Neural cell (in vitro differentiated cells): Measurements from ENCODE around the gene ANKRD39. TPM values are rescaled to one million over a fixed set of nuclear protein-coding genes. Genes with fewer than 3 reads are reported as not detected.
"Not testable (repeated sequence)": the region's sequence is repeated elsewhere in the genome, so short reads cannot be mapped to it uniquely, and the experiment has no call there.

ENCODE experiments used
- H2AFZ ChIP-seq: fragments of 200-600, 300-800 bp; sonication (generic), shearing (Covaris generic); 2 replicates; pipeline ENCODE4 v1.6.0; 2014; ENCODE audit warnings: low read depth, mild to moderate bottlenecking, antibody characterized with exemption, low read length, moderate library complexity
- H3F3A ChIP-seq: fragments of 200-600 bp; shearing (Covaris generic); 2 replicates; pipeline ENCODE4 v1.6.1; 2016; ENCODE audit warnings: mild to moderate bottlenecking, moderate library complexity, mixed read lengths, antibody characterized with exemption, low read length; ENCODE audit not compliant: insufficient read depth, poor library complexity, severe bottlenecking
- H3K27ac ChIP-seq: fragments of 200-600, 300-800 bp; sonication (generic), shearing (Covaris generic); 2 replicates; pipeline ENCODE4 v1.5.1; 2014; ENCODE audit warnings: mild to moderate bottlenecking, low read length, moderate library complexity
- H3K27me3 ChIP-seq: fragments of 300-800, 200-600 bp; sonication (generic), shearing (Covaris generic); 2 replicates; pipeline ENCODE4 v1.6.0; 2014; ENCODE audit warnings: mild to moderate bottlenecking, low read depth, low read length, moderate library complexity; ENCODE audit not compliant: insufficient read depth
- H3K36me3 ChIP-seq: fragments of 300-800, 200-600 bp; sonication (generic), shearing (Covaris generic); 2 replicates; pipeline ENCODE4 v1.5.1; 2014; ENCODE audit warnings: mild to moderate bottlenecking, antibody characterized with exemption, low read length, moderate library complexity; ENCODE audit not compliant: insufficient read depth
- H3K4me2 ChIP-seq: fragments of 300-800, 200-600 bp; sonication (generic), shearing (Covaris generic); 2 replicates; pipeline ENCODE4 v1.6.0; 2014; ENCODE audit warnings: mild to moderate bottlenecking, low read length
- H3K4me3 ChIP-seq: fragments of 300-800, 200-600 bp; sonication (generic), shearing (Covaris generic); 2 replicates; pipeline ENCODE4 v1.5.1; 2014; ENCODE audit warnings: mild to moderate bottlenecking, low read length, moderate library complexity
- H3K79me2 ChIP-seq: fragments of 200-600 bp; shearing (Covaris generic); replicated peaks from 2 replicates; pipeline ENCODE4 v1.6.0; 2014; ENCODE audit warnings: mild to moderate bottlenecking, low read length, moderate library complexity; ENCODE audit not compliant: insufficient read depth
- H3K9ac ChIP-seq: fragments of 300-800, 200-600 bp; sonication (generic), shearing (Covaris generic); 2 replicates; pipeline ENCODE4 v1.6.1; 2016; ENCODE audit warnings: mild to moderate bottlenecking, low read length, mixed read lengths
- H3K9me2 ChIP-seq: fragments of 200-600 bp; shearing (Covaris generic); 2 replicates; pipeline ENCODE4 v1.6.1; 2016; ENCODE audit warnings: mild to moderate bottlenecking, low read length, mixed read lengths; ENCODE audit not compliant: insufficient read depth
- H3K9me3 ChIP-seq: fragments of 200-600, 300-800 bp; sonication (generic), shearing (Covaris generic); 2 replicates; pipeline ENCODE4 v1.6.1; 2016; ENCODE audit warnings: mild to moderate bottlenecking, mixed run types, low read length, moderate library complexity, mixed read lengths
- H4K20me1 ChIP-seq: fragments of 200-600 bp; shearing (Covaris generic); 2 replicates; pipeline ENCODE4 v1.6.1; 2016; ENCODE audit warnings: mild to moderate bottlenecking, mixed run types; ENCODE audit not compliant: insufficient read depth
- EP300 ChIP-seq: fragments of 450-650 bp; conservative IDR thresholded peaks from 2 replicates; pipeline ENCODE4 v1.6.1; 2014; ENCODE audit warnings: antibody characterized with exemption, mild to moderate bottlenecking, moderate library complexity; ENCODE audit not compliant: poor library complexity, severe bottlenecking
- EZH2 ChIP-seq: fragments of 200-600, 300-800 bp; shearing (Covaris generic), sonication (generic); IDR thresholded peaks from 2 replicates; pipeline ENCODE4 v1.6.1; 2014; ENCODE audit warnings: antibody characterized with exemption, low read length, borderline replicate concordance, mild to moderate bottlenecking; ENCODE audit not compliant: insufficient read depth, poor library complexity, severe bottlenecking
- MXI1 ChIP-seq: fragments of 450-650 bp; conservative IDR thresholded peaks from 2 replicates; pipeline ENCODE4 v1.6.1; 2014; ENCODE audit warnings: antibody characterized with exemption, mild to moderate bottlenecking; ENCODE audit not compliant: poor library complexity, severe bottlenecking
- POLR2AphosphoS5 ChIP-seq: IDR thresholded peaks from 2 replicates; pipeline ENCODE4 v1.6.1; 2012
- RAD21 ChIP-seq: fragments of 450-650 bp; conservative IDR thresholded peaks from 2 replicates; pipeline ENCODE4 v1.6.1; 2014; ENCODE audit warnings: antibody characterized with exemption, mild to moderate bottlenecking, moderate library complexity
- SMC3 ChIP-seq: fragments of 450-650 bp; conservative IDR thresholded peaks from 2 replicates; pipeline ENCODE4 v1.6.1; 2014; ENCODE audit warnings: antibody characterized with exemption, mild to moderate bottlenecking, moderate library complexity; ENCODE audit not compliant: poor library complexity
- TAF1 ChIP-seq: IDR thresholded peaks from 2 replicates; pipeline ENCODE4 v1.6.1; 2012; ENCODE audit warnings: low read depth
- polyA plus RNA-seq: library from polyadenylated mRNA; depleted of rRNA; stranded (reverse); fragments of >200 nt; gene quantifications from 2 replicates; pipeline ENCODE4 v1.2.3, GENCODE V29; 2014
- TF ChIP-seq, protein P1 (sequence below): fragments of 450-650 bp; IDR thresholded peaks from 2 replicates; pipeline ENCODE4 v1.5.1; 2014; ENCODE audit warnings: antibody characterized with exemption, mild to moderate bottlenecking, moderate library complexity; ENCODE audit not compliant: poor library complexity, severe bottlenecking
- TF ChIP-seq, protein P2 (sequence below): IDR thresholded peaks from 2 replicates; pipeline ENCODE4 v1.6.1; 2012; ENCODE audit warnings: borderline replicate concordance

ANKRD39 gene
- polyA plus RNA-seq, 1 donor from 2014 or later: 30.7 TPM

DNA sequence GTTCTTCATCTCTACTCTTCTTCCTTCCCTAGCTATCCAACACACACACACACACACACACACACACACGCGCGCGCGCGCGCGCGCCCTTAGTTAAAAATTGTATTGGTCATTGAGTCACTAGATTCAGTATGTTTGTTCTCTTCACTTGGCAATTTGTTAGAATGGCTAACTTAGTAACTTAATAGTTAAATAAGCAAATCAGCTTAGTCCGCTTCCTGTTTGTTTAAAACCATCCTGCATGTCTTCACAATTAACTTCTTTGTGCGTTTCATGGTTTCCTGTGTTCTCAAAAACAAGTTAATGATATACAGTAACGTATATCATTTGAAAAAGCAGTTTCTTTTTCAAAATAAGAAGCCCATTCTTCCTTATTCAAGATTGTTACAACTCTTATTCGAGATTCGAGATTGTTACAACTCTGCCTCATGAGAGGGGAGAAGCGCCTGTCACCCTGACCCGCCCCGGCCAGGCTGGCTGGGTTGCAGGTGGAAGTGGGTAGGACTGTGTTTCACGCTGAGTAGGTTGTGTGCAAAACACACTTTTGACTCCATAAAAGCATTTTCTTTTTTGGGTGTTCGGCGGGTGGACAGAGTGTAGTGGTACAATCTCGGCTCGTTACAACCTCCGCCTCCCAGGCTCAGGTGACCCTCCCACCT, 51.2 kb downstream of the ANKRD39 start:
- Histone ChIP-seq H2AFZ (no peak overlapping the region), H3K27me3 (no peaks in the 10 kb centered on the region), H3K4me3 (no peak overlapping the region), H3K9ac (no peak overlapping the region), H3K9me2 (no peaks in the 10 kb centered on the region), H3K36me3 (no peaks in the 10 kb centered on the region), H3K9me3 (no peaks in the 10 kb centered on the region), H3F3A (no peaks in the 10 kb centered on the region), H3K79me2 (no peaks in the 10 kb centered on the region), H3K27ac (no peak overlapping the region), H4K20me1 (no peaks in the 10 kb centered on the region), H3K4me2 (no peak overlapping the region)
- TF ChIP-seq MXI1: no peak
- TF ChIP-seq EP300: no peak
- TF ChIP-seq, protein P1, sequence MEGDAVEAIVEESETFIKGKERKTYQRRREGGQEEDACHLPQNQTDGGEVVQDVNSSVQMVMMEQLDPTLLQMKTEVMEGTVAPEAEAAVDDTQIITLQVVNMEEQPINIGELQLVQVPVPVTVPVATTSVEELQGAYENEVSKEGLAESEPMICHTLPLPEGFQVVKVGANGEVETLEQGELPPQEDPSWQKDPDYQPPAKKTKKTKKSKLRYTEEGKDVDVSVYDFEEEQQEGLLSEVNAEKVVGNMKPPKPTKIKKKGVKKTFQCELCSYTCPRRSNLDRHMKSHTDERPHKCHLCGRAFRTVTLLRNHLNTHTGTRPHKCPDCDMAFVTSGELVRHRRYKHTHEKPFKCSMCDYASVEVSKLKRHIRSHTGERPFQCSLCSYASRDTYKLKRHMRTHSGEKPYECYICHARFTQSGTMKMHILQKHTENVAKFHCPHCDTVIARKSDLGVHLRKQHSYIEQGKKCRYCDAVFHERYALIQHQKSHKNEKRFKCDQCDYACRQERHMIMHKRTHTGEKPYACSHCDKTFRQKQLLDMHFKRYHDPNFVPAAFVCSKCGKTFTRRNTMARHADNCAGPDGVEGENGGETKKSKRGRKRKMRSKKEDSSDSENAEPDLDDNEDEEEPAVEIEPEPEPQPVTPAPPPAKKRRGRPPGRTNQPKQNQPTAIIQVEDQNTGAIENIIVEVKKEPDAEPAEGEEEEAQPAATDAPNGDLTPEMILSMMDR: no peak
- no peak for TF ChIP-seq RAD21
- no peak for TF ChIP-seq SMC3
- no peak for TF ChIP-seq EZH2
- TF ChIP-seq, protein P2, sequence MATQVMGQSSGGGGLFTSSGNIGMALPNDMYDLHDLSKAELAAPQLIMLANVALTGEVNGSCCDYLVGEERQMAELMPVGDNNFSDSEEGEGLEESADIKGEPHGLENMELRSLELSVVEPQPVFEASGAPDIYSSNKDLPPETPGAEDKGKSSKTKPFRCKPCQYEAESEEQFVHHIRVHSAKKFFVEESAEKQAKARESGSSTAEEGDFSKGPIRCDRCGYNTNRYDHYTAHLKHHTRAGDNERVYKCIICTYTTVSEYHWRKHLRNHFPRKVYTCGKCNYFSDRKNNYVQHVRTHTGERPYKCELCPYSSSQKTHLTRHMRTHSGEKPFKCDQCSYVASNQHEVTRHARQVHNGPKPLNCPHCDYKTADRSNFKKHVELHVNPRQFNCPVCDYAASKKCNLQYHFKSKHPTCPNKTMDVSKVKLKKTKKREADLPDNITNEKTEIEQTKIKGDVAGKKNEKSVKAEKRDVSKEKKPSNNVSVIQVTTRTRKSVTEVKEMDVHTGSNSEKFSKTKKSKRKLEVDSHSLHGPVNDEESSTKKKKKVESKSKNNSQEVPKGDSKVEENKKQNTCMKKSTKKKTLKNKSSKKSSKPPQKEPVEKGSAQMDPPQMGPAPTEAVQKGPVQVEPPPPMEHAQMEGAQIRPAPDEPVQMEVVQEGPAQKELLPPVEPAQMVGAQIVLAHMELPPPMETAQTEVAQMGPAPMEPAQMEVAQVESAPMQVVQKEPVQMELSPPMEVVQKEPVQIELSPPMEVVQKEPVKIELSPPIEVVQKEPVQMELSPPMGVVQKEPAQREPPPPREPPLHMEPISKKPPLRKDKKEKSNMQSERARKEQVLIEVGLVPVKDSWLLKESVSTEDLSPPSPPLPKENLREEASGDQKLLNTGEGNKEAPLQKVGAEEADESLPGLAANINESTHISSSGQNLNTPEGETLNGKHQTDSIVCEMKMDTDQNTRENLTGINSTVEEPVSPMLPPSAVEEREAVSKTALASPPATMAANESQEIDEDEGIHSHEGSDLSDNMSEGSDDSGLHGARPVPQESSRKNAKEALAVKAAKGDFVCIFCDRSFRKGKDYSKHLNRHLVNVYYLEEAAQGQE: no peak
- TF ChIP-seq TAF1: no peak
- TF ChIP-seq POLR2AphosphoS5: no peak

DNA sequence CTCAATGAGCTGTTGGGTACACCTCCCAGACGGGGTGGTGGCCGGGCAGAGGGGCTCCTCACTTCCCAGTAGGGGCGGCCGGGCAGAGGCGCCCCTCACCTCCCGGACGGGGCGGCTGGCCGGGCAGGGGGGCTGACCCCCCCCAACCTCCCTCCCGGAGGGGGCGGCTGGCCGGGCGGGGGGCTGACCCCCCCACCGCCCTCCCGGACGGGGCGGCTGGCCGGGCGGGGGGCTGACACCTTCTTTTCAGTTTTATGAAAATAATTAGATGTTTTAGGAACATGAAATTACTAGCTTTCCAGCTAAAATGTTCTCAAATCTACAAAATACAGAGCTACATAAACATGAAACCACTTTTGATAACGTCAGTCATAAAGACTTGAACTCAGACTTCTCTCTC, 51.9 kb downstream of the ANKRD39 start:
- not testable (repeated sequence) for H3K9ac ChIP-seq, H3K4me3 ChIP-seq, H3F3A ChIP-seq, H3K9me3 ChIP-seq, H3K9me2 ChIP-seq, H4K20me1 ChIP-seq, H3K79me2 ChIP-seq, H3K36me3 ChIP-seq, H2AFZ ChIP-seq, H3K4me2 ChIP-seq, H3K27me3 ChIP-seq, H3K27ac ChIP-seq

DNA sequence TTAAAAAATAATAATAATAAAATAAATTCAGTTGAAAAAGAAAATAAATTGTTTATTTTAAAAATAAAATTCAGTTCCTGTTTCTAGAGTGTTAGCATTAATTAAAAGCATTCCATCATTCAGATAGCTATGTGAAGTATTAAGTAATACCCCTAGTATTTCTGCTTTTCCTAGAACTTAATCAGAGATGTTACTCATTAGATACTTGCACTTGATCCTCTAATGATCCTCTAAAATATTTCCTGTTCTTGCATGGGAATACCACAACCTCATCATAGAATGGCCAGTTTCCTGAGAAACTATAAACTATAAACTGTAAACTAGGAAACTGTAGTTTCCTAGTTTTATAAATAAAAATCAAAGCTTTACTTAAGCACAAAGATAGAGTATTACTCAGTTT, 52.8 kb downstream of the ANKRD39 start:
- no peaks in the 10 kb centered on the region for H3K9me2 ChIP-seq
- no peak overlapping the region for H3K27ac ChIP-seq
- H4K20me1 ChIP-seq: no peaks in the 10 kb centered on the region
- TF ChIP-seq EP300 (no peak), EZH2 (no peak), POLR2AphosphoS5 (no peak), SMC3 (no peak), MXI1 (no peak), TAF1 (no peak), RAD21 (no peak)
- TF ChIP-seq, protein P1: no peak
- TF ChIP-seq, protein P2: no peak
- H2AFZ ChIP-seq: no peak overlapping the region
- no peaks in the 10 kb centered on the region for H3K9me3 ChIP-seq
- no peak overlapping the region for H3K4me3 ChIP-seq
- no peaks in the 10 kb centered on the region for H3K36me3 ChIP-seq
- no peak overlapping the region for H3K4me2 ChIP-seq
- H3K79me2 ChIP-seq: no peaks in the 10 kb centered on the region
- no peak overlapping the region for H3K9ac ChIP-seq
- H3K27me3 ChIP-seq: no peaks in the 10 kb centered on the region
- H3F3A ChIP-seq: no peaks in the 10 kb centered on the region
